HG03066 (cell line): Measurements from ENCODE around the gene RXRG.

Experiments
- ATAC-seq: cut with Tn5 transposase; IDR thresholded peaks from one replicate; pipeline ENCODE4 v1.9.1; 2021; ENCODE audit warnings: low read depth; ENCODE audit not compliant: unreplicated experiment

RXRG gene

DNA sequence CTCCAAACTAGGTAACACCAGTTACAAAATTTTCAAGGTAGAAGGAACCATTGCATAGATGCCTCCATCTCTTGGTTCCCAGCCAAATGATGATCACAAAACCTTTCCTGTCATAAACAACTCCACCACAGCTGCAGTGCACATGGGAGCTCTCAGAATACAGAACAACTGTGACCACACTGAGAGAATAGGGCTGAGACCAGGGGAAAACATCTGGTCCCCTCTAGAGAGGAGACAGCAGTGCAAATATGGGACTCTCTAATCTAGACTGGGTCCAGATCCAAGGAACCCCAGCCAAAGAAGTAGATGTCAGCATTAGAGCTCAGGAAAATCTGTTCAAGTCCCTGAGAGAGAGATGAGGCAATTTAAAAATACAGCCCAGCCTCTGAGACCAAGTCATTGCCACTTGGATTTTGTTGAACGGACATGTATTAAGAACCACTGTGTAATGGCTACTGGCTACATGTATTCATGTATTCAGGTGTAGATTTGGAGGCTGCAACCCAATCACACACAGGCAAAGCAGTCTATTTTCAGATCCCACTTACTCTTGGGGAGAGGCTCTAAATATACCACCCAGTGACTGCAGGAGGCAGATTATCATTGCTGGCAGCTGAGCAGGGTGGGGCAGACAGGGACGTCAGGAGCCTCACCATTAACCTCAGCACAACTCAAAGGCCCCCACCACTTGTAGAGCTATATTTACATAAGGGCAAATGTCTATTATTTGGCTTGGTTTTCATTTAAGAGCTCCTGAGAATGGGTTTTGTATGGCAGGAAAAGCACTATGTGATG, 7.6 kb upstream of the RXRG start:
- no peak for ATAC-seq

DNA sequence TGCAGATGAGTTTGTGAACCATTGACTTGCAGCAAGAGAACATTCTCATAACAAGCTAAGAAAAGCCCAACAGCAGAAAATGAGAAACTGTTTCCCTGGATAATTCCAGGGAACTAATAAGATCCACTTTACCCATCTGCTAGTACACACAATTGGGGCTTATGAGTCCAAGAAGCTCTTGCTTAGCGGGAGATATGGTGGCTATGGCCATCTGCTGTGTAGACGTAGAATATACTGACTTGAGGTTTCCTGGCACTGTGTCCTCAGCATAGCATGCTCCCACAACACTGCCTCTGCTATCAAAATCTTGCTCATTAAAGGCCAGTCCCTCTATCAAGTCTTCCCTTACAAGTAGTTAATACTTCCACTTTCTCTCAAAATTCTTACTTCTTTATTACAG, 6.8 kb upstream of the RXRG start:
- ATAC-seq = no peak

DNA sequence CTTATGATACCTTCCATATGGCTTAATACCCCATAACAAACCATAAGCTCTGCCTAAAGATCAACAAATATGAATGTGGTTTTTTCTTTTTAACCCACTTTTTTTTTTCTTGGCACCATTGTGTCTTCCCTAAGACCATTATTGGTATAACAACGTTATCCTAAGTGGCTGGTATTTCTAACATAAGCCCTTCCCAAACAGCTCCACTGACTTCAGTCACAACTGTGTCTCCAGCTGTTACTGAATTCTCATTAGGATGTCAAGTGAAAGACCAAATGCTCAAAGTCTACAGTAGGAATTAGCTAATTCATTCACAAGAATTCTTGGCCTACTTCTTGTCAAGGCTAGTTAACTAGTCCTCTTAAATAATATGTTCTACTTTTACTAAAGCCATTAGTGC, 4.2 kb upstream of the RXRG start:
- ATAC-seq = no peak

- ATAC-seq = no peak
Measured at GRCh38 chr1:165445388-165445787, 462 bp upstream of the RXRG start.

DNA sequence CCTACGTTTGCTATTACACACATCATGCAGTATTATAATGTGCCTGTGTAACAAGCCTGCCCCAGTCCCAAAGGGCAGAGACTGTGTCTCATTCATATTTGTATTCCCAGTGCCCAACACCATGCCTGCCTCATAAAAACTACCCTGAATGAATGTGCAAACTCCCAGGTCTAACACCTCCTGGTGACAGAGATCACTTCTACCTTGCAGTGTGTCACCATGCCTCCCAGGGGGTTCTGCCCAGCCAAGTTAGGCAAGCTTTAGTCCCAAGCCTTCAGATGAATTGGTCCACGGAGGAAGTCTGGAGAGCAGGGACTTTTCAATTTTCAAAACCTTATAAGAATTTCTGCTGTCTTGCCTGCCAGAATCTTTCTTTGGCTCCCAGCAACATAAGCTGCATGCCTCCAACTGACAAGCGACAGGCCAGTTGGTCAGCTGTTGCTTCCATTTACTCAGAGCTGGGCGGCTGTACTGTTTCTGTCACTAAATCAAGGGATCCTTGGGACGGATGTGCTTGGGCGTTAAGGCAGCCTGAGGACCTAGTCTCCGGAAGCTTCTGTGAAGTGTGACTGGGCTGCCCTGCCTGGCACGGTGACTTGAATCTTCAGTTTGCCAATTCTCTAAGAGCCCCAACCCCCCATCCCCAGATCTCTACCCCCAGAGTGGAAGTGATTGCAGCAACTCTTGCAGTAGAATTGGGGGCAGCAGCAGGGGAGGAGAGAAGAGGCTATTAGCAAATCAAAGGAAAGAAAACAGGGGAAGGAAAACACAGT, 1.2 kb downstream of the RXRG start:
- no peak for ATAC-seq

- no peak for ATAC-seq
Measured at GRCh38 chr1:165442653-165443052, 2.3 kb downstream of the RXRG start.

GRCh38 chr1:165442053-165442452, 2.9 kb downstream of the RXRG start:
- no peak for ATAC-seq

- ATAC-seq = no peak
Measured at GRCh38 chr1:165441166-165441880, 3.6 kb downstream of the RXRG start.

DNA sequence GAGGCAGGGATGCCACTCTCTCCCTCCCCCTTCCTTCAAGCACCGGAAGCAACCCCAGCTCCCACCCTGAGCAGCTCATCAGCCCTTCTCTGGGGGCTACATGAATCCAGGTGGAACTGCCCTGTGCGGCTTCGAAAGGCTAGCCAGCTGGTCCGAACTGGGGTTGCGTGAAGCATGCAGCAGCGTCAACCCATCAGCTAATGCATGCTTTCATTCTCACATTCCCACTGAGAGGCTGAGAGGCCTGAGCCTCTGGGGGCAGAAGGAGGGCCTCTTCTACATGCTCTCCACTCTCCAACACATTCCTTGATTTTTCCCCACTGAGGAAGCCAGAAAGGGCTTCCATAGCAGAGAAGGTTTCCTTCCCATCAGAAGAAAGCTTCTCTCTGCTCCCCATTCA, 5.6 kb downstream of the RXRG start:
- no peak for ATAC-seq

GRCh38 chr1:165436994-165437393, 7.9 kb downstream of the RXRG start:
- no peak for ATAC-seq

GRCh38 chr1:165435801-165436200, 9.1 kb downstream of the RXRG start:
- no peak for ATAC-seq

DNA sequence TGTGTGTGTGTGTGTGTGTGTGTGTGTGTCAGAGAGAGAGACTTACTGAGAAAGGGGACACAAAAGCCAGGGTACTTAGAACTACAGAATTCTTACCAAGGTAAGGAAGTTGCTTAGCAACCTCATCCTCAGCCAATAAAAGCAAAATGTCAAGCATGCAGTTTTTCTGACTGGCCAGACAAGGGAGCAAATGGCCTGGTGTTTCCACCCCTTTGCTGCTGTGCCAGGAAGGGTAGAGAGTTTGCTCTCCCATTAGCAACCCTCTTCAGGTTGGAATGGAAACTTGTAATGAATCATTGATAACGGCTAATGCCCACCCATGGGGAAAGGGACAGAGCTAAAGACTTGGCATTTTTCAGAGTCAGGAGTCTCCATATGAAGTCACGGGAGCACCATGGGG, 10.6 kb downstream of the RXRG start:
- no peak for ATAC-seq

GRCh38 chr1:165431079-165431478, 13.8 kb downstream of the RXRG start:
- no peak for ATAC-seq

DNA sequence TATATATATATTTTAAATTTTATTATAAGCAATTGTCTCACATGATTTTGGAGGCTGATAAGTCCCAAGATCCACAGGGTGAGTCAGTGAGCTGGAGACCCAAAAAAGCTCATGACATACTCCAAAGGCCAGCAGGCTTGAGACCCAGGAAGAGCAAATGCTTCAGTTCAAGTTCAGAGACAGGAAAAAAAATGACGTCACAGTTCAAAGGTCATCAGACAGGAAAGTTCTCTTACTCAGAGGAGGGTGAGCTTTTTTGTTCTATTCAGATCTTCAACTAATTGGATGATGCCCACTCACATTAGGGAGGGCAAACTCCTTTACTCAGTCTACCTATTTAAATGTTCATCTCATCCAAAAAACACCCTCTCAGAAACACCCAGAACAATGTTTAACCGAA, 18.2 kb downstream of the RXRG start:
- ATAC-seq = no peak

DNA sequence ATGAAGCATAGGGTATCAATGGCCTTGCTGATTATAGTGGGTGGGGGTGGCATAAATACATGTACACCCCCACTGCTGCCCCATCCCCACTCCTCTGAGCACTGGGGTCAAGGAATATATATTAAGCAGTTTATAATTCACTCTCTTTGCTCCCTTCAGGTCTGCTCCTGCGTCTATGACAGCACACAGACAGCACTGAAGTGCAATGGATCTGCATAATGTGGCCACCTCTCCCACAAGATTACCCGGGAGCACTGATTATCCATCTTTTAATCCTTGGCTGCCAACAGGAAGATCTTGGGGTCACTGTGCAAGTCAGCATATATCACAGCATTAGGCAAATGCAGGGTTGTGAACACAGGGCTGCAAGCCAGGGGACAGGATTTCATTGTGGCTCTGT, 19.3 kb downstream of the RXRG start:
- no peak for ATAC-seq

GRCh38 chr1:165424454-165425216, 20.3 kb downstream of the RXRG start:
- ATAC-seq = no peak

- no peak for ATAC-seq
Measured at GRCh38 chr1:165423136-165423535, 21.8 kb downstream of the RXRG start.

DNA sequence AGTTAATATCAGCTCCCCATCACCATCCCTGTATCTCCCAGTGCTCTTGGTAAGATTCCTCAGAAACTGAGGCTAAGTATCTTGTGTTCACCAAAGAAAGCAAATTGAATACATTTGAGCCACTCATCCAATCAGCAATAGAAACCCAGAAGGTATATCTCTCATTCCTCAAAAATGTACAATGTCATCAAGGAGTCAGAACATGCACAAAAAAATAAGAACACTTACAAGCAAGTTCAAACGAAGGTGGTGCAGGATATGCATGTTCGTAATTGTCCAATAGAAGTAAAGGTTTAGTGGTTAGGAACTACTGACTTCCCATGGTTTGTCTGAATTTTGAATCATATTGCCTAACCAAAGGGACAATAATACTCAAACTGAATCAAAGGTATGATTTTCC, 24.3 kb downstream of the RXRG start:
- ATAC-seq = no peak

DNA sequence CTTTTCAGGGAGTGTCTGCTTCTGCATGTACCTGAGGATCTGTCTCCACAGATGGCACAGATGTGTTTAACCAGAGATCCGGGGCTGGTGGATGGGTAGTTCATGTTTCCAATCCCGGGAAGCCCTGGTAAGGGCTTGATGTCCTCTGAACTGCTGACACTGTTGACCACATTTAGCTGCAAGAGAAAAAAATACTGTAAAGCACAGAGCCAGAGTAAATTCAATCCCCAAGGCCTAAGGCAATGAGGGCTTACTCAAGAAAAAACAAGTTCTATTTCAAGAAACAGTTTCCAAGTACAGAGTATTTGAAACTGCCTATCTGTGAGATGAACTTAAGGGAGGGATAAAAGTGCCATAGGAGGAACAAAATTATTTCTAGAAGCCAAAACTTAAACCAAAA, 25.1 kb downstream of the RXRG start:
- ATAC-seq = no peak

DNA sequence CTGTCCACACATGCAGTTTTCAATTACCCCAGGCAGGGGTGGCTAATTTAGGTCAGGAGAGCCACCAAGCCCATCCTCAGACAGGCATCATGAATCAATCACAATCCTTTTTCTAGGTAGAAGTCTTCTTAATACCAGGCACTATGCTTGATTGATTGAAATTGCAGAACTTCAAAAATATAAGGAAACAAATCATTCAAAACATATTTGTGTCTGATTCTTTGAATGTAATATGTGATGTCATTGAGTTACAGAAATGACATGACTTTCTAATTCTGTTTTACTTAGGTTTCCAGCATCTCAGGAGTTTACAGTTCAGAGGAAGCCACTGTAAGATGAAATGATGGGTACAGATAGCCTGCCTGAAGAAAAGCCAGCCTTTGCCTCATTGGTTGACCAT, 26.7 kb downstream of the RXRG start:
- no peak for ATAC-seq

- ATAC-seq = no peak
Measured at GRCh38 chr1:165416876-165417275, 28.1 kb downstream of the RXRG start.
